AG04449 (cell line): Measurements from ENCODE around the gene KRT3.

Experiments
- CTCF ChIA-PET: fragments of 350-600 bp; formaldehyde crosslinking; extraction: SDS; loops from one replicate; lab custom pipeline; 2021; ENCODE audit warnings: antibody characterized with exemption; lab: Yijun Ruan, JAX
- POLR2A ChIA-PET: fragments of 400-600, 350-600 bp; formaldehyde crosslinking; extraction: SDS; loops from one replicate; lab custom pipeline; 2020; ENCODE audit warnings: antibody characterized with exemption, inconsistent platforms; lab: Yijun Ruan, JAX
- DNase-seq: peaks from one replicate; pipeline ENCODE4 v3.0.0-alpha.2; 2010; ENCODE audit warnings: low read depth, low spot score
- H3K4me3 ChIP-seq: 2 replicates; pipeline ENCODE4 v1.5.1; 2011; ENCODE audit warnings: low read depth, mild to moderate bottlenecking, control low read depth, low read length
- CTCF ChIP-seq: IDR thresholded peaks from one replicate; pipeline ENCODE4 v1.5.1; 2011; ENCODE audit warnings: mild to moderate bottlenecking, moderate library complexity, low read length, control low read depth, inconsistent platforms; ENCODE audit not compliant: insufficient read depth; ENCODE audit errors: missing control alignments

Gene KRT3

DNA sequence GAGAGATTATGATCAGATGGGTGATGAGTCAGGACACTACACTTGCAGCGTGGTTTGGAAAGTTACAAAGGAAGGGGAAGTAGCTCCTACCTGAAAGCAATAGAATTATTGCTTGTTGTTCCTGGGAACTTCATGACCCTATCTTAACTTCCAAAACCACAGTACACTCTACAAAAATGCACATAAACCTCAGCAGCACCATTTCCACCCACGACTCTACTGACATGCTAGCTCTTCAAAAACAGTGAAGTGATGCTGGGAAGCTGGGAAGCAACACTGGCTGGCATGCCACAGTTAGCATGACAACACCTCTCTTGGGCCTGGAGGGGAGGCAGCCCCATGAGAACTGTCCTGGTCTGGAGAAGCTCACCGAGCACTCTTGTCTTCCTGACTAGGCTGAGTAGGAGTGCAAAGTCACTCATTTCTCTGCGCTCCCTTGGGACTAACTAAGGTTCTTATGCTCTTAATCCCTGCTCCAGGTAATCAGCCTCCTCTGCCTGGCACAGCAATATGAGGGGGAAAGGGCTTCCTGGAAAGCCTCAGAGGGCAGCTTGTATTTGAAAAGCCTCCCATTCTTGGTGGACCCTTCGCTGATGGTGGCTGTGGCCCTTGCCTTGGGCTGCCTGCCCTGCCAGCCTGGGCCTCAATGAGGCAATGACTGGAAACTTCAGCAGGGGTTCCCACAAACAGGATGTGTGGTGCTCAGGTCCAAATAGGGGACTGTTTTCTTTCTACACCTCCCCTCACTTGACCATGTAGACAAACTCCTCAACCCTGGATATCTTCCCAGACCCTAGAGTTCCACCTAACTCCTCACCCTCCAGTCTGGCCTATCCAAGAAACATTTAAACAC, 1.2 kb downstream of the KRT3 start:
- no peak overlapping the region for H3K4me3 ChIP-seq
- TF ChIP-seq CTCF = no peak
- DNase-seq = no peak
- ChIA-PET CTCF (no interaction called here), POLR2A (interaction anchor here (0.6 kb wide), 1 partner anchor 44 kb away, joined by 3 read pairs; no protein-coding TSS in a partner anchor)

- CTCF ChIA-PET = interaction anchor here (0.6 kb wide), 1 partner anchor 51 kb away, joined by 3 read pairs; no protein-coding TSS in a partner anchor
- no peak for DNase-seq
- POLR2A ChIA-PET = no interaction called here
- H3K4me3 ChIP-seq = no peak overlapping the region
- no peak for TF ChIP-seq CTCF
Observed at GRCh38 chr12:52792185-52793029, 3.5 kb downstream of the KRT3 start.

DNA sequence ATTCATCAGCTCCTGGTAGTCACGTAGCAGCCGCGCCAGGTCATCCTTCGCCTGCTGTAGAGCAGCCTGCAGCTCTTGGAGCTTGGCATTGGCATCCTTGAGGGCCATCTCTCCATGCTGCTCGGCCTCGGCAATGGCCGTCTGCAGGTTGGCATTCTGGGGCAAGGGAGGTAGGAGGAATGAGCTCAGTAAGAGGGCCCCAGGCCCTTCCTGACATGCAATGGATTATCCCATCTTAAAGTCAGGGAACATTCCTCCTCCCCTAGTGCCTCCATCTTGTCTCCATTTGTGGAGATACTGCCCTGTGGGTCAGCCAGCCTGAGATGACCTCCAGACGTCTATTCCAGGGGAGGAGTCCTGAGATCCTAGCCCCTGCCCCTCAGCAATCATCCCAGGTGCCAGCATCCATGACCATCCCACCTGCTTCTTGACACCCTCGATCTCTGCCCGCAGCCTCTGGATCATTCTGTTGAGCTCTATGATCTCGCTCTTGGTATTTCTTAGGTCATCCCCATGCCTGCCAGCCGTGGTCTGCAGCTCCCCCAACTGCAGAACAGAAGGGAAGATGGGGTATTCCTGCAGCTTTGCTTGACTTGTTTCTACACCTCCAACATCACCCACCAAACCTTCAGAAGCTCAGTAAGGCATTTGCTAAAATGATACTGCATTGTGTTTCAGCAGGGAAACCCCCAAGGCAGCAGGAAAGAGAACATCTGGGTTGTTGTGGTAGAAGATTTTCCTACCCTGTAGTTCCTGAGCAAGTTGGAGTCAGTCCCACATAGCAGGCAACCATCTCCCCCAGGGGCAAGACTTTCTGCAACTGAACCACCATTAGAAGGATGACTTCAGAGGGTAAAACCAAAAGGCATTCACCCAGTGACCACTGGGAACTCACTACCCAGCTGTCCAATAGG, 4.4 kb downstream of the KRT3 start:
- DNase-seq = no peak
- ChIA-PET POLR2A (no interaction called here), CTCF (interaction anchor here (0.6 kb wide), 1 partner anchor 50 kb away, joined by 3 read pairs; no protein-coding TSS in a partner anchor)
- no peak overlapping the region for H3K4me3 ChIP-seq
- no peak for TF ChIP-seq CTCF

- H3K4me3 ChIP-seq = no peak overlapping the region
- ChIA-PET CTCF (interaction anchor here (1.2 kb wide), 1 partner anchor 15 kb away, joined by 6 read pairs; no protein-coding TSS in a partner anchor), POLR2A (no interaction called here)
- TF ChIP-seq CTCF = no peak
- no peak for DNase-seq
Observed at GRCh38 chr12:52790427-52791270, 5.3 kb downstream of the KRT3 start.

DNA sequence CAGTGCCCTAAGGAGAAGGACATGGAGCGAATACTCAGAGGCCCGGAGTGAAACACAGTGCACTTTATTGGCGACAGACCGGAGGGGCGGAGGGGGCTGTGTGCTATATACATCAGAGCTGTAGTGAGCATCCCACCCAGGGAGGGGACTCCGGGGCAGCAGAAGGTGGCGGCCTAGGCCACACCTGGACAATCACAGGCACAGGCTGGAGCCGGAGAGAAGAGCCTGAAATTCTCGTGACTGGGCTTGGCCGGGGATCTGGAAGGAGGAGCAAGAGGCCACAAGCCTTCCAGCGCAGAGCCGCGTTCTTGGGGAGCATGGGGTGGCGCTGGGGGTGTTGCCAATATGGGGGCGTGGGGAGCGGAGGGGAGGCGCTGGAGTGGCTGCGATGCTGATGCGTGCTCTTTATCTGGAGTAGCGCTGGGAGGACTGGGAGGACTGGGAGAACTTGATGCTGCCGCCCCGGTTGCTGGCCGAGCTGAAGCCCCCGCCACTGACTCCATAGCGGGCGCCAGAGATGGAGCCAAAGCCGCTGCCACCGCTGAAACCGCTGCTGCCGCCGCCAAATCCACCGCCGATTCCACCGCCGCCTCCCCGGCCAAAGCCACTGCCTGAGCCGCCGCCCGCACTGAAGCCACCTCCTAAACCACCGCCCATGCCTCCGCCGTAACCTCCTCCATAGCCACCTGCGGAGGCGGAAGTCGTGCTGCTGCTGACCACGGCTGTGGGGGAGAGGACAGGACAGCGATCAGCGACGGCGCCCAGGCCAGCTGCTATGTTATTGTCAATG, 6.1 kb downstream of the KRT3 start:
- POLR2A ChIA-PET = no interaction called here
- no peak for TF ChIP-seq CTCF
- no peak for DNase-seq
- no peak overlapping the region for H3K4me3 ChIP-seq
- CTCF ChIA-PET = interaction anchor here (1.2 kb wide), 1 partner anchor 14 kb away, joined by 6 read pairs; no protein-coding TSS in a partner anchor
